Activated T-helper 1 cell treated with anti-CD3 and anti-CD28 coated beads, Interleukin-12 subunit alpha, Interleukin-12 subunit beta, Interleukin-2, Interleukin-4 antibody, amounts not matched to agents 30 ng/mL and 10 ng/mL and 1 ng/mL, durations not matched to agents 14 hours and 24 hours and 36 hours (primary cell): ENCODE measurements around the gene PTPRF. TPM values are rescaled to one million over a fixed set of nuclear protein-coding genes. Genes with fewer than 3 reads are reported as not detected.
A peak's percentile ranks its signal among the peaks of the same experiment; 100 is the strongest.

Experiments used
- DNase-seq: peaks from one replicate; pipeline ENCODE4 v3.0.0; 2021; ENCODE audit warnings: low spot score
- H3K27ac Mint-ChIP-seq: one replicate; pipeline ENCODE4 v1.8.0; 2021; ENCODE audit warnings: mild to moderate bottlenecking, mixed read lengths
- H3K27me3 Mint-ChIP-seq: one replicate; pipeline ENCODE4 v1.8.0; 2022; ENCODE audit warnings: mild to moderate bottlenecking, moderate library complexity, mixed read lengths; ENCODE audit not compliant: insufficient read depth
- H3K36me3 Mint-ChIP-seq: one replicate; pipeline ENCODE4 v1.8.0; 2021; ENCODE audit warnings: low read depth, mixed read lengths
- H3K4me1 Mint-ChIP-seq: one replicate; pipeline ENCODE4 v1.8.0; 2021; ENCODE audit warnings: low read depth, mixed read lengths
- H3K4me3 Mint-ChIP-seq: one replicate; pipeline ENCODE4 v1.8.0; 2021; ENCODE audit warnings: mild to moderate bottlenecking, moderate library complexity, mixed read lengths
- H3K9me3 Mint-ChIP-seq: one replicate; pipeline ENCODE4 v1.8.0; 2021; ENCODE audit warnings: mixed read lengths
- intact Hi-C: fragments of 100-400 bp; cut with micrococcal nuclease; formaldehyde crosslinking; loops from one replicate; pipeline ENCODE4 v1.15.1; 2024
- total RNA-seq: library from RNA; stranded (reverse); gene quantifications from 2 replicates; pipeline ENCODE4 v1.2.3, GENCODE V29; 2022

Gene PTPRF
- total RNA-seq, 1 donor from 2014 or later: 0.93 TPM

- H3K27me3 Mint-ChIP-seq: peaks cover 34% of the 10 kb centered on the region
- intact Hi-C loops: no loop called here
- H3K4me3 Mint-ChIP-seq: no peak overlapping the region
- no peaks in the 10 kb centered on the region for H3K9me3 Mint-ChIP-seq
- H3K27ac Mint-ChIP-seq: no peak overlapping the region
- no peak for DNase-seq
- peaks cover 3% of the 10 kb centered on the region for H3K36me3 Mint-ChIP-seq
- H3K4me1 Mint-ChIP-seq: peaks cover 19% of the 10 kb centered on the region
Observed at GRCh38 chr1:43534256-43534655, 3.6 kb downstream of the PTPRF start.

- Mint-ChIP-seq H3K27ac (no peak overlapping the region), H3K36me3 (peaks cover 3% of the 10 kb centered on the region), H3K4me1 (peaks cover 5% of the 10 kb centered on the region), H3K9me3 (no peaks in the 10 kb centered on the region), H3K27me3 (peaks cover 21% of the 10 kb centered on the region), H3K4me3 (no peak overlapping the region)
- no peak for DNase-seq
- intact Hi-C loops: no loop called here
Observed at GRCh38 chr1:43536196-43536863, 5.6 kb downstream of the PTPRF start.

GRCh38 chr1:43536864-43537358 is 6.2 kb downstream of the PTPRF start:
- H3K4me3 Mint-ChIP-seq: no peak overlapping the region
- H3K9me3 Mint-ChIP-seq: no peaks in the 10 kb centered on the region
- peaks cover 1% of the 10 kb centered on the region for H3K4me1 Mint-ChIP-seq
- H3K27ac Mint-ChIP-seq: no peak overlapping the region
- H3K27me3 Mint-ChIP-seq: peaks cover 17% of the 10 kb centered on the region
- H3K36me3 Mint-ChIP-seq: peaks cover under 1% of the 10 kb centered on the region
- DNase-seq: no peak
- intact Hi-C loops: no loop called here

- H3K4me1 Mint-ChIP-seq: no peaks in the 10 kb centered on the region
- peak overlapping the region; percentile 67 for H3K27ac Mint-ChIP-seq
Observed at GRCh38 chr1:43537423-43538142, 6.9 kb downstream of the PTPRF start.

GRCh38 chr1:43538143-43538487 is 7.4 kb downstream of the PTPRF start:
- intact Hi-C loops: no loop called here
- H3K27me3 Mint-ChIP-seq: peaks cover 7% of the 10 kb centered on the region

More at GRCh38 chr1:43537423-43538142, 6.9 kb downstream of the PTPRF start:
- no peak for DNase-seq
- Mint-ChIP-seq H3K4me3 (no peak overlapping the region), H3K27me3 (peaks cover 13% of the 10 kb centered on the region), H3K36me3 (no peaks in the 10 kb centered on the region), H3K9me3 (no peaks in the 10 kb centered on the region)
- intact Hi-C loops: no loop called here

GRCh38 chr1:43538969-43539368 is 8.3 kb downstream of the PTPRF start:
- no peaks in the 10 kb centered on the region for H3K9me3 Mint-ChIP-seq
- H3K4me3 Mint-ChIP-seq: no peak overlapping the region
- H3K27me3 Mint-ChIP-seq: peaks cover 3% of the 10 kb centered on the region
- H3K27ac Mint-ChIP-seq: no peak overlapping the region
- no peaks in the 10 kb centered on the region for H3K36me3 Mint-ChIP-seq
- intact Hi-C loops: no loop called here
- no peak for DNase-seq
- no peaks in the 10 kb centered on the region for H3K4me1 Mint-ChIP-seq

More at GRCh38 chr1:43538143-43538487, 7.4 kb downstream of the PTPRF start:
- H3K36me3 Mint-ChIP-seq: no peaks in the 10 kb centered on the region
- no peak for DNase-seq
- no peaks in the 10 kb centered on the region for H3K4me1 Mint-ChIP-seq
- no peak overlapping the region for H3K4me3 Mint-ChIP-seq
- peak overlapping the region; percentile 1 for H3K27ac Mint-ChIP-seq
- no peaks in the 10 kb centered on the region for H3K9me3 Mint-ChIP-seq

- H3K27me3 Mint-ChIP-seq: peaks cover 2% of the 10 kb centered on the region
- DNase-seq: no peak
- no peak overlapping the region for H3K27ac Mint-ChIP-seq
- no peak overlapping the region for H3K4me3 Mint-ChIP-seq
- intact Hi-C loops: no loop called here
- no peaks in the 10 kb centered on the region for H3K9me3 Mint-ChIP-seq
- no peaks in the 10 kb centered on the region for H3K4me1 Mint-ChIP-seq
- H3K36me3 Mint-ChIP-seq: no peaks in the 10 kb centered on the region
Observed at GRCh38 chr1:43539726-43540434, 9.2 kb downstream of the PTPRF start.

GRCh38 chr1:43540653-43541071 is 10.0 kb downstream of the PTPRF start:
- DNase-seq: no peak
- intact Hi-C loops: no loop called here
- no peak overlapping the region for H3K27ac Mint-ChIP-seq
- H3K4me1 Mint-ChIP-seq: no peaks in the 10 kb centered on the region
- H3K27me3 Mint-ChIP-seq: peaks cover 2% of the 10 kb centered on the region
- H3K36me3 Mint-ChIP-seq: no peaks in the 10 kb centered on the region
- no peak overlapping the region for H3K4me3 Mint-ChIP-seq
- H3K9me3 Mint-ChIP-seq: no peaks in the 10 kb centered on the region

- DNase-seq: no peak
- Mint-ChIP-seq H3K4me3 (no peak overlapping the region), H3K4me1 (no peaks in the 10 kb centered on the region), H3K27ac (no peak overlapping the region), H3K9me3 (no peaks in the 10 kb centered on the region), H3K27me3 (peaks cover 2% of the 10 kb centered on the region), H3K36me3 (no peaks in the 10 kb centered on the region)
- intact Hi-C loops: no loop called here
Observed at GRCh38 chr1:43541141-43541540, 10.5 kb downstream of the PTPRF start.

GRCh38 chr1:43541721-43542401 is 11.2 kb downstream of the PTPRF start:
- no peaks in the 10 kb centered on the region for H3K4me1 Mint-ChIP-seq
- H3K4me3 Mint-ChIP-seq: no peak overlapping the region
- intact Hi-C loops: no loop called here
- no peak for DNase-seq
- H3K27ac Mint-ChIP-seq: no peak overlapping the region
- no peaks in the 10 kb centered on the region for H3K36me3 Mint-ChIP-seq
- H3K9me3 Mint-ChIP-seq: no peaks in the 10 kb centered on the region
- peaks cover 5% of the 10 kb centered on the region for H3K27me3 Mint-ChIP-seq

GRCh38 chr1:43542527-43543458 is 12.1 kb downstream of the PTPRF start:
- Mint-ChIP-seq H3K9me3 (no peaks in the 10 kb centered on the region), H3K4me1 (no peaks in the 10 kb centered on the region), H3K36me3 (no peaks in the 10 kb centered on the region), H3K4me3 (no peak overlapping the region), H3K27ac (no peak overlapping the region), H3K27me3 (peaks cover 5% of the 10 kb centered on the region)
- intact Hi-C loops: no loop called here
- no peak for DNase-seq

- no peaks in the 10 kb centered on the region for H3K36me3 Mint-ChIP-seq
- no peaks in the 10 kb centered on the region for H3K4me1 Mint-ChIP-seq
- intact Hi-C loops: no loop called here
Observed at GRCh38 chr1:43543567-43543966, 12.9 kb downstream of the PTPRF start.

More at GRCh38 chr1:43543567-43543966, 12.9 kb downstream of the PTPRF start:
- no peak overlapping the region for H3K4me3 Mint-ChIP-seq
- no peak overlapping the region for H3K27ac Mint-ChIP-seq
- H3K9me3 Mint-ChIP-seq: no peaks in the 10 kb centered on the region
- DNase-seq: no peak
- H3K27me3 Mint-ChIP-seq: peaks cover 5% of the 10 kb centered on the region
